ENCODE results near the gene ACKR3. TPM values are rescaled to one million over a fixed set of nuclear protein-coding genes. Genes with fewer than 3 reads are reported as not detected.

The ACKR3 gene
- total and polyA plus RNA-seq, 10 of the 15 experiments (the other 5 are each of a cell fraction or from before 2014, with no cell fraction given): 3.0 to 154 (median 6.4) TPM

DNA sequence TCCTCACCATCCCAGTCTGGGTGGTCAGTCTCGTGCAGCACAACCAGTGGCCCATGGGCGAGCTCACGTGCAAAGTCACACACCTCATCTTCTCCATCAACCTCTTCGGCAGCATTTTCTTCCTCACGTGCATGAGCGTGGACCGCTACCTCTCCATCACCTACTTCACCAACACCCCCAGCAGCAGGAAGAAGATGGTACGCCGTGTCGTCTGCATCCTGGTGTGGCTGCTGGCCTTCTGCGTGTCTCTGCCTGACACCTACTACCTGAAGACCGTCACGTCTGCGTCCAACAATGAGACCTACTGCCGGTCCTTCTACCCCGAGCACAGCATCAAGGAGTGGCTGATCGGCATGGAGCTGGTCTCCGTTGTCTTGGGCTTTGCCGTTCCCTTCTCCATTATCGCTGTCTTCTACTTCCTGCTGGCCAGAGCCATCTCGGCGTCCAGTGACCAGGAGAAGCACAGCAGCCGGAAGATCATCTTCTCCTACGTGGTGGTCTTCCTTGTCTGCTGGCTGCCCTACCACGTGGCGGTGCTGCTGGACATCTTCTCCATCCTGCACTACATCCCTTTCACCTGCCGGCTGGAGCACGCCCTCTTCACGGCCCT, 11.2 kb downstream of the ACKR3 start (continued):
- TF ChIP-seq, protein P1, sequence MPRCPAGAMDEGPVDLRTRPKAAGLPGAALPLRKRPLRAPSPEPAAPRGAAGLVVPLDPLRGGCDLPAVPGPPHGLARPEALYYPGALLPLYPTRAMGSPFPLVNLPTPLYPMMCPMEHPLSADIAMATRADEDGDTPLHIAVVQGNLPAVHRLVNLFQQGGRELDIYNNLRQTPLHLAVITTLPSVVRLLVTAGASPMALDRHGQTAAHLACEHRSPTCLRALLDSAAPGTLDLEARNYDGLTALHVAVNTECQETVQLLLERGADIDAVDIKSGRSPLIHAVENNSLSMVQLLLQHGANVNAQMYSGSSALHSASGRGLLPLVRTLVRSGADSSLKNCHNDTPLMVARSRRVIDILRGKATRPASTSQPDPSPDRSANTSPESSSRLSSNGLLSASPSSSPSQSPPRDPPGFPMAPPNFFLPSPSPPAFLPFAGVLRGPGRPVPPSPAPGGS (IDR thresholded peaks at IDR 0.05; ENCODE audit: borderline replicate concordance, insufficient read depth, low read depth, low read length, poor library complexity, severe bottlenecking): no peak
- TF ChIP-seq DPF2 (IDR thresholded peaks at IDR 0.05) (no peak), HDAC6 (IDR thresholded peaks at IDR 0.05; ENCODE audit: unreplicated experiment) (no peak), POLR2AphosphoS2 (IDR thresholded peaks at IDR 0.05; ENCODE audit: low read depth, low read length) (peak; percentile 35; the same call in 1 of the 2 replicates), NFIC (IDR thresholded peaks at IDR 0.05; ENCODE audit: low read depth, low read length) (no peak), HCFC1 (IDR thresholded peaks at IDR 0.05; ENCODE audit: low read length) (no peak)
- TF ChIP-seq, protein P2, sequence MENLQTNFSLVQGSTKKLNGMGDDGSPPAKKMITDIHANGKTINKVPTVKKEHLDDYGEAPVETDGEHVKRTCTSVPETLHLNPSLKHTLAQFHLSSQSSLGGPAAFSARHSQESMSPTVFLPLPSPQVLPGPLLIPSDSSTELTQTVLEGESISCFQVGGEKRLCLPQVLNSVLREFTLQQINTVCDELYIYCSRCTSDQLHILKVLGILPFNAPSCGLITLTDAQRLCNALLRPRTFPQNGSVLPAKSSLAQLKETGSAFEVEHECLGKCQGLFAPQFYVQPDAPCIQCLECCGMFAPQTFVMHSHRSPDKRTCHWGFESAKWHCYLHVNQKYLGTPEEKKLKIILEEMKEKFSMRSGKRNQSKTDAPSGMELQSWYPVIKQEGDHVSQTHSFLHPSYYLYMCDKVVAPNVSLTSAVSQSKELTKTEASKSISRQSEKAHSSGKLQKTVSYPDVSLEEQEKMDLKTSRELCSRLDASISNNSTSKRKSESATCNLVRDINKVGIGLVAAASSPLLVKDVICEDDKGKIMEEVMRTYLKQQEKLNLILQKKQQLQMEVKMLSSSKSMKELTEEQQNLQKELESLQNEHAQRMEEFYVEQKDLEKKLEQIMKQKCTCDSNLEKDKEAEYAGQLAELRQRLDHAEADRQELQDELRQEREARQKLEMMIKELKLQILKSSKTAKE (IDR thresholded peaks at IDR 0.05; ENCODE audit: low read depth, poor library complexity, severe bottlenecking): no peak

DNA sequence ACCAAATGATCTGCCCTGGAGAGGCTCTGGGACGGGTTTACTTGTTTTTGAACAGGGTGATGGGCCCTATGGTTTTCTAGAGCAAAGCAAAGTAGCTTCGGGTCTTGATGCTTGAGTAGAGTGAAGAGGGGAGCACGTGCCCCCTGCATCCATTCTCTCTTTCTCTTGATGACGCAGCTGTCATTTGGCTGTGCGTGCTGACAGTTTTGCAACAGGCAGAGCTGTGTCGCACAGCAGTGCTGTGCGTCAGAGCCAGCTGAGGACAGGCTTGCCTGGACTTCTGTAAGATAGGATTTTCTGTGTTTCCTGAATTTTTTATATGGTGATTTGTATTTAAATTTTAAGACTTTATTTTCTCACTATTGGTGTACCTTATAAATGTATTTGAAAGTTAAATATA, 11.9 kb downstream of the ACKR3 start:
- Histone ChIP-seq H2AFZ (ENCODE audit: control insufficient read depth, low read depth, low read length) (no peak overlapping the region), H3K4me1 (ENCODE audit: control insufficient read depth, insufficient read depth, low read length) (peaks cover 3% of the 10 kb centered on the region; the same call in 1 of the 2 replicates), H3K9ac (ENCODE audit: control insufficient read depth, insufficient read depth, low read length) (no peak overlapping the region), H4K20me1 (ENCODE audit: control insufficient read depth, insufficient read depth) (no peaks in the 10 kb centered on the region), H3K4me2 (ENCODE audit: control insufficient read depth, insufficient read depth) (no peak overlapping the region), H3K27me3 (replicated peaks in 1 of 2; ENCODE audit: control insufficient read depth in 2 of 2, insufficient read depth in 2 of 2, low read length in 1 of 2) (no peaks in the 10 kb centered on the region), H3K36me3 (ENCODE audit: control insufficient read depth in 2 of 2, insufficient read depth in 2 of 2, low read length in 1 of 2) (peaks cover 7 to 11% of the 10 kb centered on the region in 2 experiments; a peak in 3 of 4 replicates), H3K79me2 (ENCODE audit: control insufficient read depth, insufficient read depth, low read length) (peaks cover 4% of the 10 kb centered on the region), H3K27ac (ENCODE audit: control insufficient read depth, insufficient read depth) (no peak overlapping the region), H3K4me3 (no peak overlapping the region), H3K9me3 (replicated peaks; ENCODE audit: control insufficient read depth, insufficient read depth, low read length) (peaks cover 3% of the 10 kb centered on the region; the same call in 2 of the 3 replicates)
- CTCF ChIA-PET: interaction anchor here (1.6 kb wide), 2 partner anchors 11 to 68 kb away, joined by 4 to 6 read pairs; partner anchors contain the start of gene ACKR3
- SMC1A ChIA-PET (ENCODE audit: uncharacterized antibody, unreplicated experiment): interaction anchor here (1.2 to 2.1 kb wide), 2 partner anchors 11 to 30 kb away, joined by 3 to 25 read pairs; partner anchors contain the start of gene ACKR3
- ATAC-seq (no peak), DNase-seq (ENCODE audit: low read depth, low spot score) (no peak), FAIRE-seq (no peak)
- in situ Hi-C loops (cut with MboI) (no loop called here), intact Hi-C loops (cut with micrococcal nuclease; ENCODE audit: unreplicated experiment) (no loop called here)
- WGBS (ENCODE audit: insufficient coverage, insufficient replicate concordance, low lambda C conversion rate, missing lambda C conversion rate): 86% methylated on average over 7 of the region's 7 CpGs
- RAD21 ChIA-PET (ENCODE audit: unreplicated experiment): interaction anchor here (2.5 kb wide), 1 partner anchor 11 kb away, joined by 16 read pairs; the partner anchor contains the start of gene ACKR3
- POLR2A ChIA-PET: no interaction called here
- BruUV-seq (replicated peaks): no TSS peak
- no peak for TF ChIP-seq POU2F2 (IDR thresholded peaks at IDR 0.05; ENCODE audit: borderline replicate concordance, low read depth, low read length)
- TF ChIP-seq EP300 (IDR thresholded peaks at IDR 0.05; ENCODE audit: borderline replicate concordance in 1 of 2, control insufficient read depth in 1 of 2, low read depth in 2 of 2, low read length in 2 of 2): no peak
- TF ChIP-seq RBBP5 (conservative IDR thresholded peaks at IDR 0.05): no peak
- no peak for TF ChIP-seq DPF2 (IDR thresholded peaks at IDR 0.05)
- TF ChIP-seq SMAD1 (IDR thresholded peaks at IDR 0.05; ENCODE audit: low read depth, partially characterized antibody): no peak
- no peak for TF ChIP-seq NRF1 (conservative IDR thresholded peaks at IDR 0.05; ENCODE audit: low read depth, low read length)
- no peak for TF ChIP-seq FOXK2 (IDR thresholded peaks at IDR 0.05)
- TF ChIP-seq SIX5 (IDR thresholded peaks at IDR 0.05; ENCODE audit: low read depth, low read length, severe bottlenecking): no peak
- no peak for TF ChIP-seq CBFB (IDR thresholded peaks at IDR 0.05; ENCODE audit: low read depth)
- no peak for TF ChIP-seq SREBF2 (IDR thresholded peaks at IDR 0.05; ENCODE audit: low read length)
- no peak for TF ChIP-seq ZZZ3 (IDR thresholded peaks at IDR 0.05; ENCODE audit: control insufficient read depth, insufficient read length, low read depth)
